ENCODE results near the gene STS. TPM values are rescaled to one million over a fixed set of nuclear protein-coding genes. Genes with fewer than 3 reads are reported as not detected.

The STS gene
- total and polyA plus RNA-seq, 10 of the 15 experiments (the other 5 are each of a cell fraction or from before 2014, with no cell fraction given): 1.6 to 19.4 (median 4.7) TPM

- no peak for TF ChIP-seq MEF2A (IDR thresholded peaks at IDR 0.05; ENCODE audit: insufficient read depth, low read depth, low read length)
- 0 out of 2 replicates have a peak, but pooled peaks have one; percentile 53 for TF ChIP-seq HDGF (IDR thresholded peaks at IDR 0.05)
- TF ChIP-seq ZNF207 (IDR thresholded peaks at IDR 0.05; ENCODE audit: borderline replicate concordance): no peak
- TF ChIP-seq SMC3 (IDR thresholded peaks at IDR 0.05; ENCODE audit: borderline replicate concordance, low read length): no peak
- no peak for TF ChIP-seq ZZZ3 (IDR thresholded peaks at IDR 0.05; ENCODE audit: control insufficient read depth, insufficient read length, low read depth)
- no peak for TF ChIP-seq SRF (IDR thresholded peaks at IDR 0.05; ENCODE audit: low read depth in 2 of 2, low read length in 2 of 2)
- Histone ChIP-seq H3K4me3 (no peak overlapping the region), H3K27me3 (replicated peaks in 1 of 2; ENCODE audit: control insufficient read depth in 2 of 2, insufficient read depth in 2 of 2, low read length in 1 of 2) (no peaks in the 10 kb centered on the region), H3K4me1 (ENCODE audit: control insufficient read depth, insufficient read depth, low read length) (peaks cover 9% of the 10 kb centered on the region; the same call in 1 of the 2 replicates), H3K27ac (ENCODE audit: control insufficient read depth, insufficient read depth) (no peak overlapping the region), H3K9ac (ENCODE audit: control insufficient read depth, insufficient read depth, low read length) (no peak overlapping the region), H3K79me2 (ENCODE audit: control insufficient read depth, insufficient read depth, low read length) (no peaks in the 10 kb centered on the region; the same call in 1 of the 2 replicates), H4K20me1 (ENCODE audit: control insufficient read depth, insufficient read depth) (no peaks in the 10 kb centered on the region), H3K36me3 (ENCODE audit: control insufficient read depth in 2 of 2, insufficient read depth in 2 of 2, low read length in 1 of 2) (no peaks in the 10 kb centered on the region; a peak in 1 of 4 replicates), H2AFZ (ENCODE audit: control insufficient read depth, low read depth, low read length) (no peak overlapping the region), H3K9me3 (replicated peaks; ENCODE audit: control insufficient read depth, insufficient read depth, low read length) (no peaks in the 10 kb centered on the region), H3K4me2 (ENCODE audit: control insufficient read depth, insufficient read depth) (no peak overlapping the region)
- no peak for FAIRE-seq
- intact Hi-C loops (cut with micrococcal nuclease; ENCODE audit: unreplicated experiment) (no loop called here), in situ Hi-C loops (cut with MboI) (no loop called here)
- BruUV-seq (replicated peaks): no TSS peak
- ChIA-PET CTCF (no interaction called here), POLR2A (no interaction called here), SMC1A (ENCODE audit: uncharacterized antibody, unreplicated experiment) (no interaction called here), RAD21 (ENCODE audit: unreplicated experiment) (interaction anchor here (1.1 kb wide), 1 partner anchor 9 kb away, joined by 3 read pairs; no protein-coding TSS in a partner anchor)
- no peak for ATAC-seq
- DNase-seq (ENCODE audit: low read depth, low spot score): no peak
- 53% methylated on average over 2 of the region's 2 CpGs for WGBS (ENCODE audit: insufficient coverage, insufficient replicate concordance, low lambda C conversion rate, missing lambda C conversion rate)
These were observed 5.7 kb downstream of the STS start for GRCh38 chrX:7153231-7153630.

- RAD21 ChIA-PET (ENCODE audit: unreplicated experiment): interaction anchor here (1.1 kb wide), 1 partner anchor 10 kb away, joined by 3 read pairs; no protein-coding TSS in a partner anchor
- H4K20me1 ChIP-seq (ENCODE audit: control insufficient read depth, insufficient read depth): no peaks in the 10 kb centered on the region
- no peak overlapping the region for H3K27ac ChIP-seq (ENCODE audit: control insufficient read depth, insufficient read depth)
- in situ Hi-C loops (cut with MboI): no loop called here
- SMC1A ChIA-PET (ENCODE audit: uncharacterized antibody, unreplicated experiment): interaction anchor here (0.8 to 1.6 kb wide), 3 partner anchors 7 to 191 kb away, joined by 3 to 4 read pairs (median 3); no protein-coding TSS in a partner anchor
- 91% methylated on average over 7 of the region's 7 CpGs for WGBS (ENCODE audit: insufficient coverage, insufficient replicate concordance, low lambda C conversion rate, missing lambda C conversion rate)
- H3K4me1 ChIP-seq (ENCODE audit: control insufficient read depth, insufficient read depth, low read length): peaks cover 5% of the 10 kb centered on the region; the same call in 1 of the 2 replicates
- no peak overlapping the region for H3K9ac ChIP-seq (ENCODE audit: control insufficient read depth, insufficient read depth, low read length)
- H3K9me3 ChIP-seq (replicated peaks; ENCODE audit: control insufficient read depth, insufficient read depth, low read length): no peaks in the 10 kb centered on the region
- H3K36me3 ChIP-seq (ENCODE audit: control insufficient read depth in 2 of 2, insufficient read depth in 2 of 2, low read length in 1 of 2): no peaks in the 10 kb centered on the region; a peak in 1 of 4 replicates
- ATAC-seq: no peak
- intact Hi-C loops (cut with micrococcal nuclease; ENCODE audit: unreplicated experiment): no loop called here
- no peaks in the 10 kb centered on the region for H3K79me2 ChIP-seq (ENCODE audit: control insufficient read depth, insufficient read depth, low read length)
- no TSS peak for BruUV-seq (replicated peaks)
- H3K27me3 ChIP-seq (replicated peaks in 1 of 2; ENCODE audit: control insufficient read depth in 2 of 2, insufficient read depth in 2 of 2, low read length in 1 of 2): no peaks in the 10 kb centered on the region
- no peak for DNase-seq (ENCODE audit: low read depth, low spot score)
- POLR2A ChIA-PET: no interaction called here
- CTCF ChIA-PET: interaction anchor here (0.9 to 1.4 kb wide), 3 partner anchors 13 to 432 kb away, joined by 3 to 5 read pairs (median 3); no protein-coding TSS in a partner anchor
- no peak for FAIRE-seq
- no peak overlapping the region for H3K4me2 ChIP-seq (ENCODE audit: control insufficient read depth, insufficient read depth)
- H3K4me3 ChIP-seq: no peak overlapping the region
- no peak overlapping the region for H2AFZ ChIP-seq (ENCODE audit: control insufficient read depth, low read depth, low read length)
- TF ChIP-seq CHD2 (IDR thresholded peaks at IDR 0.05; ENCODE audit: borderline replicate concordance, low read depth, low read length) (no peak), REST (IDR thresholded peaks at IDR 0.05; ENCODE audit: low read depth, low read length) (no peak), ZBTB33 (IDR thresholded peaks at IDR 0.05) (no peak), IKZF1 (conservative IDR thresholded peaks at IDR 0.05) (no peak), NFXL1 (IDR thresholded peaks at IDR 0.05; ENCODE audit: borderline replicate concordance) (no peak)
These were observed 6.6 kb downstream of the STS start for GRCh38 chrX:7154041-7154597.

All from GM12878 (cell line).